Activated T-helper 1 cell treated with anti-CD3 and anti-CD28 coated beads, Interleukin-2, amount 50 U/mL, for 16 hours (primary cell): ENCODE measurements around the gene PTK7.

Experiments
- DNase-seq, 2 donors: peaks; one replicate each; pipeline ENCODE4 v3.0.0-alpha.2; 2020; ENCODE audit warnings: low read depth in 1 of 2, low spot score in 1 of 2

The PTK7 gene

DNA sequence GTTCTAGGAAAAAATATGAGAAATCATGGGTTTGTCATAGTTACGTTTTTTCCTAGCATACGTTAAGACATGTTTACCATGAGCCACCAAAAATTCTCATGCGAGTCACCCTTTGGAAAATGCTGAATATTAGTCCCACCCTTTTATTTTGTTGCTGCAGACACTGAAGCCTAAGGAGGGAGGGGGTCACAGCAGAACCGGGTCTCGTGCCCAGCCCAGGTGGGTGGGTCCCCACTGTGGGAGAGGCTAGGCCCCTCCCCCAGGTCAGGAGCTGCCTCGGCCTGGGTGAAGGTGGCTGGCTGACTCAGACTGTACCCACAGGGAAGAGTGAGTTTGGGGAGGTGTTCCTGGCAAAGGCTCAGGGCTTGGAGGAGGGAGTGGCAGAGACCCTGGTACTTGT is 68.8 kb downstream of the PTK7 start:
- no peak for DNase-seq

DNA sequence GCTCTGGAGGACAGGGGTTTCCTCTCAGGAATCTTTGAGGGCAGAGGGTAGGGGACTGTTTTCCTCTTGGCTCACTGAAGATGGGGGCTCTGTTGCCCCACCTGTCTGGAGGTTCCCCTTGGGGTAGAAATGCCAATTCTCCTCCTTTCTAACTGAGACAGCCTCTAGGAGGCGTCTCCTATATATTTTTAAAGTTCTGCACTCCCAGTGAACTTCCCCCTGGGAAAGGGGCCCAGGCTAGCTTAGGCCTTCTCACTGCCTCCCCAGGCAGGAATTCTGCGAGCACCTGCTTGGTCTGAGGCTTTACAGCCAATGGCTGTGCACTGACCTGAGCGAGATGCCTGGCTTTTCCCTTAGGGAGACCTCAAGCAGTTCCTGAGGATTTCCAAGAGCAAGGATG is 70.1 kb downstream of the PTK7 start:
- DNase-seq: no peak

DNA sequence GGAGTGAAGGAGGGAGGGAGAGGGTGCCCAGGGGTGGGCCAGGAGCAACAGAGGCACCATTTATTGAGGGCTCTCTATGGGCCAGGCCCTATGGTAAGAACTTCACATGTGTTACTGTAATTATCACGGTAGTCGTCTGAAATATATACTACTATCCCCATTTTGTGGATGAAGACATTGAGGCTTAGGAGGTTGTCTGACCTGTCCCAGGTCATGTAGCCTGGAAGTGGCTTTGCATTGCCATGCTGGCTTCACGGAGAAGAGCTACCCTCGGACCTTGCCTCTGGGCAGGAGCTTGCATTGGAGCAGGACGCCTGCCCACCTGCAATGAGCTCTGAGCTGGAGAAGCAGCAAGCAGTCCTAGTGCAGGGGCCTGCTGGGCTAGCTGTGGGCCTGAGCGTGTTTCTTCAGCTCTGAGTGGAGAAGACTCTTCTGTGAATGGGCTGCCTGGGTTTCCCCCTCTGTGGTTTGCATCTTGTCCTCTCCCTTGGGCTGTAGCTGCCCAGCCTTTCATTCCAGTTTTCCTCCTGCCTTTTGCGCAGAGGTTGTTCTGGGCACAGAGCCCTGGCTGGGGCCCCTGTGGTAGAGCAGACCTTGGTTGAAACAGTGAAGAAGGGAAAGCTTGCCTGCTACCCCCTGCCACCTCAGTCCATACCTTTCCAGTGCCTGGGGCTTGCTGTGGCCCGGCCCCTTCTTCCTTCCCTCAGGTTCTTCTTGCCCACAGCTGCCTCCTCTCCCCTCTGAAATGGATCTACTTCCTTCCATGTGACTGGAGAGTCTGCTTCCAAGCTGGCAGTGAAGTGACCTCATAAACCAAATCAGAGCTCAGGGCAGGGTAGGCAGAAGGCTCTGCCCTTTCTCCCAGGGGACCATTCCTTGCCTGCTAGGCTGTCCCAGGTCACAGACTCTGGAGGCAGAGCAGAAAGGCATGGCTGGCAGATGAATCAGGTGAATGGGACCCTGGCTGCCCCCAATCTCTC is 70.9 kb downstream of the PTK7 start:
- DNase-seq: no peak

DNA sequence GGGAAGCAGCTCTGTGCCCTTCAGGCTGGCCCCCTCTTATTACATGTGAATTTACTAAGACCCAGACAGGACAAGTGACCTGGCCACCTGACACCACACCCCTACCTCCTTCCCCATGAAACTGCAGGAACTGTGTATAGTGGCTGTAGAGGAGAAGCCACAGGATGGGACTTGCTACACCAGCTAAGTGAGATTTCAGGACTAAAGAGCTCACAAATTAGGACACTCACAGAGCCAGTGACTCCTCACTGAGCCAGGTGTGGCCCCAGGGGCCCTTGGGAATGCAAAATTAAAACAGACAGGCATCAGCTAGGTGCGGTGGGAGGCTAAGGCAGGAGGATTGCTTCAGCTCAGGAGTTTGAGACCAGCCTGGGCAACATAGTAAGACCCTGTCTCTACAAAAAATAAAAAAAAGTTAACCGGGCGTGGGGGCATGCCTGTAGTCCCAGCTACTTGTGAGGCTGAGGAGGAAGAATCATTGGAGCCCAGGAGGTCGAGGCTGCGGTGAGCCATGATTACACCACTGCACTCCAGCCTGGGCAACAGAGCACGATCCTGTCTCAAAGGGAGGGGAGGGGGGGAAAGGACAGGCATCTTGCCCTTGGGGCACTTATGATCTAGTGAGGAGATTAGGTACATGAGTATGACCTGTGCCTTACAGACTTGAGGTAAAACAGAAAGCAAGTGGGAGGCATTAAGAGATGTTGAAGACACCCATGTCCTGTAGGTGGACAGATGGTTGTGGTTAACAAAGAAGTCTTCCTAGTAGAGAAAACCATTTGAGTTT is 71.8 kb downstream of the PTK7 start:
- DNase-seq: no peak

DNA sequence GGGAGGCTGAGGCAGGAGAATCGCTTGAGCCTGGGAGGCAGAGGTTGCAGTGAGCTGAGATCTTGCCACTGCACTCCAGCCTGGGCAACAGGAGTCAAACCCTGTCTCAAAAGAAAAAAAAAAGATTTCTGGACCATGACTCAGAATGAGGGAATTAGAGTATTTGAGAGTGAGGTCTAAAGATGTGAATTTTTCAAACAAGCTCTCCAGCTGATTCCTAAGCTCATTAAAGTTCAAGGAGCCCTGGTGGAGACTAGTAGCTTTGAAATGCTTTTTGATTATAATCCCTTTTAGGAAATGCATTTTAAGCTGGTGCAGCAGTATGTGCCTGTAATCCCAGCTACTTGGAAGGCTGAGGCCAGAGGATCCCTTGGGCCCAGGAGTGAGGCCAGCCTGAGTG is 73.2 kb downstream of the PTK7 start:
- no peak for DNase-seq

DNA sequence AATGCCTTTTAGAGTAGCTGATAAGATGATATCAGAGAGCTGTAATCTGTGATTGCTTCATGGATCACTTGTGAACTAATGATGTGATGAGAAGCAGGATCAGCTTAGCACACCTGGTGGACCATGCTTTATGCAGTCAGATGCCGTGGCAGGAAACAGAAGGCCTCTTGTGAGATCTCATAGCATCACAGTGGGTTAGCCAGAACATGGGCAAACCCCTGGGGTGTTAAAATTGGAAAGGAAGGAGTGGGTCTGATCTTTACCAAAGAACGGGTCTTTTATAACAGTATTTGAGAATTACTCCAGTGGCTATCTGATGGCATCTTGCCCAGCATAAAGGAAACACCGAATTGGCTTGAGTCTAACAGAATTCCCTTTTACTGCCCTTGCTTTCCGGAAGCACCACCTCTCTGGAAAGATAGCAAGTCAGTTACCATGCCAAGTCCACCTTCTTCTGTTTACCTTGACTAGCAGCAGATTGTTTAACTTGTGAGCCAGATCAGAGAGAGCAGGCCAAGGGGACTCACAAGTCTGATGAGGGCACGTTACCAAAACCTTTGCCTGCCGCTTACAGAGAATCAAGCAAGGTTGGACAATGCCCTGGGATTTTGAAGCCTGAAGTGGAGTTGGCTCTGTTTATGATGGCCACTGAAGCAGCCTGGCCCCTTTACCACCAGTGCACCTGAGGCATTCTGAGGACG is 74.1 kb downstream of the PTK7 start:
- no peak for DNase-seq

DNA sequence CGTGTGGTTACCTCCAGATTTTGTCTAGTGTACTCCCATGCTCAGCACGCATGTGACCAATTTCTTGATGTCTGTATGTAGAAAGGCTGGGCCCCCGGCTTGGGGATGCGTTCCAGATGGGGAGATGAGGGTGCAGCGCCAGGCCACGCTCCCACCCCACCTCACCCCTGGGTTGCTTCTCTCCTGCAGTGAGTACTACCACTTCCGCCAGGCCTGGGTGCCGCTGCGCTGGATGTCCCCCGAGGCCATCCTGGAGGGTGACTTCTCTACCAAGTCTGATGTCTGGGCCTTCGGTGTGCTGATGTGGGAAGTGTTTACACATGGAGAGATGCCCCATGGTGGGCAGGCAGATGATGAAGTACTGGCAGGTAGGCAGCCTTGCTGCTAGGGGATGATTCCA is 83.5 kb downstream of the PTK7 start:
- no peak for DNase-seq

DNA sequence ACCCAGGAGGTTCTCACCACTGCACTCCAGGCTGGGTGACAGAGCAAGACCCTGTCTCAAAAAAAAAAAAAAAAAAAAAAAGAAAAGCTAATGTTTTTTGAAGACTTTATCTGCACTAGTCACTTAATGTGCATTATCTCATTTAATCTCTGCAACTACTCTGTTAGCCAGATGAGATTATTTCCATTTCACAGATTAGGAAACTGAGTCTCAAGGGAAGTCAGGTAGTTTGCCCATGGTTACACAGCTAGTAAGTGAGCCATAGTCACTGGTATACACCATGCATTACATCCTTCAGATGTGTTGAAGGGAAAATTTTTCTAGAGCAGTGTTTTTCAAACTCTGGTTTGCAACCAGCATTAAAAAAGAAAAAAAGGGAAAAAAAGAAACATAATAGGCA is 87.8 kb downstream of the PTK7 start:
- DNase-seq: no peak

DNA sequence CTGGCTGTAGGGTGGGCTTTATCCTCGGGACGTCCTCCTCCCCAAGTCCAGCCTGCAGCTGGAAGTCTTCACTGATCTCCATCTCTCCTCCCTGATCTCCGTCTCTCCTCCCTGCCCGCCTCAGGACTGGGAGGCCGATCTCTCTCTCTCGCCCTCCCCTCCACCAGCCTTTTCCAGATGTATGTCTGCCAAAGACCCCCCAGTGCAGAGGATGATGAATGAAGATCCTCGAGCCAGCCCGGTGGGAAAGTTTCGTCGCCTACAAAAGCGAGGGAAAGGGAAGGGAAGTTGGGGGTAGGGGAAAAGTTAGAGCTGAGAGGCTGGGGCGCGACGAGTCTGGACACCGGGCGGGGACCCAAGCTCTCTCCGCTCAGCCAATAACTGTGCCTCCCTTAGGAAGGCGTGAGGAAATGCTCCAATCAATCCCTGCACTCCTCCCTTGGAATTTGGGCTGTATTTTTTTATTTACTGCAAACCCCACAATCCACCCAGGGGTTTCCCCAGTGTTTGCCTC is 94.4 kb downstream of the PTK7 start:
- DNase-seq: no peak

DNA sequence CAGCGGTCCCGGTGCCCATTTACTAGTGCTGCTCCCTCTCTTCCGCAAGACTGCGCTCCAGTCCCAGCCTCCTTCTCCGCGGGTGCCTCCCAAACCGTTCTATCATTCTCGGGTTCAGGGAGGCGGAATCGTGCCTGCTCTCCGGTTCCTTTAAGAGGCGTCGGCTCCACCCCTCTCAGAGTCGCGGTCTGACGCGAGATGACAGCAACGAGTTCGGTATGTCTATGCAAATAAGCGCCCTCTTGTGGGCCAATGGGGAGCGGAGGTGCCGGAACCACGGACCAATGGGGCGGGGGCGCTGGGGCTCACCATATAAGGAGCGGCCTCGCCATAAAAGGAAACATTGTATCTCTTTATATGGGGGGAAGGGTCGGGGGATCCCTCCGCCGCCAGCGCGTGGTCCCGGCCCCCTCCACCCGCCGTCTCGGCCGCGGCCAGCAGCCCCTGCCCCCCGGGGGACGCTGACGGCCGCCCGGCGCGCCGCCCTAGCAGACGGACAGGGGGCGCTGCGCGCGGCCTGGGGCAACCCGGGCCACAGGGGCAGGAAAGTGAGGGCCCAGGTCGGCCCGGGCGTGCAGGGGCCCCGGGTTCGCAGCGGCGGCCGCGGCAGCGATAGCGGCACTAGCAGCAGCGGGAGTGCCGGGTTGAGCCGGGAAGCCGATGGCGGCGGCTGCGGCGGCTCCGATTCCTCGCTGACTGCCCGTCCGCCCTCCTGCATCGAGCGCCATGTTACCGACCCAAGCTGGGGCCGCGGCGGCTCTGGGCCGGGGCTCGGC is 95.0 kb downstream of the PTK7 start, which contains the start of gene SRF:
Gene SRF (plus strand): TSS at position 339 of the 776 bp plus-strand sequence. CDS start 388 bp downstream, at position 727.
- peak; percentile 97 for DNase-seq

DNA sequence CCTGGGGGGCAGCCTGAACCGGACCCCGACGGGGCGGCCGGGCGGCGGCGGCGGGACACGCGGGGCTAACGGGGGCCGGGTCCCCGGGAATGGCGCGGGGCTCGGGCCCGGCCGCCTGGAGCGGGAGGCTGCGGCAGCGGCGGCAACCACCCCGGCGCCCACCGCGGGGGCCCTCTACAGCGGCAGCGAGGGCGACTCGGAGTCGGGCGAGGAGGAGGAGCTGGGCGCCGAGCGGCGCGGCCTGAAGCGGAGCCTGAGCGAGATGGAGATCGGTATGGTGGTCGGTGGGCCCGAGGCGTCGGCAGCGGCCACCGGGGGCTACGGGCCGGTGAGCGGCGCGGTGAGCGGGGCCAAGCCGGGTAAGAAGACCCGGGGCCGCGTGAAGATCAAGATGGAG is 95.6 kb downstream of the PTK7 start:
- DNase-seq: peak in 1 of 2 donors; percentile 23

DNA sequence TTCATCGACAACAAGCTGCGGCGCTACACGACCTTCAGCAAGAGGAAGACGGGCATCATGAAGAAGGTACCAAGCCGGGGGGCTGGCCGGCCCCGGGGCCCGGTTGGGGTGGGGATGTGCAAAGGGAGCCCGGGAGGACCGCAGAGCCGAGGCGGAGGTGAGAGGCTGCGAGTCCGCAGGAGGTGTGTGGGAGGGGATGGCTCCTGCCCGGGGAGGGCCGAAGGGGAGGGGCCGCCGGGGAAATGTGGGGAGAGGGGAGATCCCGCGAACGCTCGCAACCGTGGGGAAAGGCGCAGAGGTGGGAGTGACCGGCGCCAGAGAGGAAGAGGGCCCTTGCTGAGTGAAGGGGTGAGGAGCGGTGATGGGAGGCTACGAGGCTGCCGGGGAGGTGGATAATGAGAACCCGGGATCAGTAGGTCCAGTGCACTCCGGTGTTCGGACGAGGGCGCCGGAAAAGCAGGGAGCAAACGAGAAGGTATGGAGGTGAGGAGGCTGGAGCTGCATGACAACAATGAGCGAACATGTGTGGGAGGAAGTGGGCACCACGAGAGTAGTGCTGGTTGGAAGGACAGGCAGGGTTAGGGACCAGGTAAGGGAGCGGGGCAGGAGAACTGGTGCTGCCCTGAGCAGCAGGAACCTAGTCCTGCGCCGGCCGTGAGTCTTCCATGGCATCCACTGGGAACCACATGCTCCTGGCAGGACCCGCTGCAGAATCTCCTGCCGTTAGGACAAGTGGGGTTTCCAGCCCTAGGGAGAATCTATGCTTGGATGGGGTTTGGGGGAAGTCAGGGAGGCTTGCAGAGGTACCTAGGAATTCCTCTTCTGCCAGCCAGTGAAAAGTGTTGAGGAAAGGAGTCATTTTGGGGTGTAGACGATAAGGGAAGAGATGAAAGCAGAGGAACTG is 96.2 kb downstream of the PTK7 start:
- DNase-seq: peak in 1 of 2 donors; percentile 42

DNA sequence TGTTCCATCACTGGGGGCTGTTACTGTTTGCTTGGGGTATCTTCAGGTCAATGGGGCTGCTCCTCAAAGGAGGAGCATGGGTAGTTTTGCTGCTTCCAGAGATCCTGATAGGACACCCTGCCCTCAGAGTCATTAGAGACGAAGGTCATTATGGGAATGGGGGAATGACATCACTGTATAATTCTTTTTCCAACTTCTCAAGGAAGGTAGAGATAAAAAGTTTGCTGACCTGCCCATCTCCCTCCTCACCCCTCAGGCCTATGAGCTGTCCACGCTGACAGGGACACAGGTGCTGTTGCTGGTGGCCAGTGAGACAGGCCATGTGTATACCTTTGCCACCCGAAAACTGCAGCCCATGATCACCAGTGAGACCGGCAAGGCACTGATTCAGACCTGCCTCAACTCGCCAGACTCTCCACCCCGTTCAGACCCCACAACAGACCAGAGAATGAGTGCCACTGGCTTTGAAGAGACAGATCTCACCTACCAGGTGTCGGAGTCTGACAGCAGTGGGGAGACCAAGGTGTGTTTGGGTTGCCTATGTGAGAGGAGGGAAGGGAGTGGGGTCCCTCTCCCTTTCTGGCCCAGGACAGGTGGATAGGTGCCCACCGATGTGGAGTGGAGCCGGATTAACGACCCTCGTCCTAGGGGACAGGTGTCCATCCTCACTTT is 97.6 kb downstream of the PTK7 start:
- no peak for DNase-seq

DNA sequence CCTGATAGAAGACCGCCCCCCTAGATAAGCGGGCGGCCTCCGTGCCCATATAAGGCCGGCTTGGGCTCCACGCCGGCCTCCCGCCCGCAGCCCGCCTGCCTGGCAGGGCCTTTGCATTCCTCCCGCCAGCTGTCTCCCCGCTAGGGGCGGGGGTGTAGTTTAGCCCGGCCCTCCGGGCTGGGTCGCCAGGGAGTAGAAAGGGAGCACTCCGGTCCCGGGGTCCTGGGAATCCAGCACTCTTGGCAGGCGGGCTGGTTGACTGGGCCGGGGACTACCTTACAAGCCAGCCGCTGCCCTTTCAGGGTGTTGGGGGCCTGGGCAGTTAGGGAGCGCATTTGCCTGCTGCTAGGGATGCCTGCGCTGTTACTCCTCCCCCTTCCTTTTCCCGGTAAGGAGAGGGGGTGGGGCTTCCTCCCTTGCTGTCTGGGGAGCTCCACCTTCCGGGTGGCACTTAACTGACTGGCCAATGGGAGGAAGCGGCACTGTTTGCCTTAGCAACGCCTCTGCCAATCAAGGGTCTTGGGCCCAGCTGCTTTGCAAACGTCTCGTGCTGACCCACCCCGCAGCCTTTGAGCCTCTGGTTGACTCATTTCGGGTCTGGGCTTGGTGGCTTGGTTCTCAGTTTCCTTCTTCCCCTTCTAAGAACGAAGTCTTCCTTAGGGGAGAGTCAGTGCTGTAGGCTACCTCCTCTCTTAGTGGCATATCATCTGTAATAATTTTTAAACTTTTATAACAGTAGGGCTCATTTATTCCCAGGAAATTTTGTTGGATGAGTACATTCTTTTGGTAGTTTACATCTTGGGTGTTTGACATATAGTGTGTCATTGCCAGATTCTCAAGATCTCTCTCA is 98.4 kb downstream of the PTK7 start:
- peak; percentile 80 to 90 for DNase-seq

DNA sequence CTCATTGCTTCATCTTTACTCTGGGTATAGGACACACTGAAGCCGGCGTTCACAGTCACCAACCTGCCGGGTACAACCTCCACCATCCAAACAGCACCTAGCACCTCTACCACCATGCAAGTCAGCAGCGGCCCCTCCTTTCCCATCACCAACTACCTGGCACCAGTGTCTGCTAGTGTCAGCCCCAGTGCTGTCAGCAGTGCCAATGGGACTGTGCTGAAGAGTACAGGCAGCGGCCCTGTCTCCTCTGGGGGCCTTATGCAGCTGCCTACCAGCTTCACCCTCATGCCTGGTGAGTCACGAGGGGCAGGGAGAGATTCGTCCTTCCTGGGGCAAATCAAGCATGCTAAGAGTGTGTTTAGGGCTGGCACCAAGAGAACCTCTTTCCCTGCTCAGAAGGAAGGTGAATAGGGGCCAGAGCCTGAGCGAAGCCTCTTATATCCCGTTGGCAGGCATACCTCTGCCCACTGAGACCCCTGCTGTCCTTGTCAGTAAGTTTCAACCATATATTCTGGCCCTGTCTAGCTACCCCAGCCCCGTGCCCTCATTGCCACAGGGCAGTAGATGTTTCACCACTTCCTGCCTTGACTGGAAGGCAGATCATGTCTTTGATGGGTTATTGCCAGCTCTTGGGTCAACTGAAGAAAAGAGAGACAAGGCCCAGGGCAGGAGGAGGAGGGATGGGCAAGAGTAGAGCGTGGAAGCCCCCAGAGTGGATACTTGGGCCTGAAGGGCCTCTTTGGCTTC is 99.7 kb downstream of the PTK7 start:
- DNase-seq: no peak

DNA sequence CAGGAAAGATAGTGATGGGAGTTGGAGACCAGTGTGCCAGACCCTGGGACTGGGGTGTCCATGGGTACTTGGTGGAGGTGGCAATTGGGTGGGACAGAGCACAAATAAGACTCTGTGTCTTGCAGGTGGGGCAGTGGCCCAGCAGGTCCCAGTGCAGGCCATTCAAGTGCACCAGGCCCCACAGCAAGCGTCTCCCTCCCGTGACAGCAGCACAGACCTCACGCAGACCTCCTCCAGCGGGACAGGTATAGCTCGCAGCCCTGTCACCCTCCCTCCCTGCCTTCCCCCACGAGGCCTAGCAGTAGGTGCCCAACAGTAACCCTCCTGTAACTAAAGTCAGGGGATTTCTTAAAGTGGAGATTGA is 100.3 kb downstream of the PTK7 start:
- DNase-seq: no peak

DNA sequence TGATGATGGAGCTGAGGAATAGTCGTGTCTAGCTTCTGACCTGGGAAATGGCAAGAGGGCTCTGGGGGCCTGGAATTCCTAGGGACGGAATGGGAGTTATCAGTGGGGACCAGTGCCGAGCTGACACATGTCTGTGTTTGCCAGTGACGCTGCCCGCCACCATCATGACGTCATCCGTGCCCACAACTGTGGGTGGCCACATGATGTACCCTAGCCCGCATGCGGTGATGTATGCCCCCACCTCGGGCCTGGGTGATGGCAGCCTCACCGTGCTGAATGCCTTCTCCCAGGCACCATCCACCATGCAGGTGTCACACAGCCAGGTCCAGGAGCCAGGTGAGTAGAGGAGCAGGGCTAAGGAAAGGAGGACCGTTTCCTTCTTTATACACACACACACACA is 102.0 kb downstream of the PTK7 start:
- no peak for DNase-seq
